Astrocyte (in vitro differentiated cells and primary cell): ENCODE results near the gene RGPD8. TPM values are rescaled to one million over a fixed set of nuclear protein-coding genes. Genes with fewer than 3 reads are reported as not detected.

Experiments used
- DNase-seq: peaks from one replicate; pipeline ENCODE4 v3.0.0-alpha.2; 2010; ENCODE audit warnings: low read depth
- FAIRE-seq: peaks from 2 replicates; lab custom pipeline; 2011; peaks lifted over from hg19 to GRCh38; lab: Jason Lieb, UNC
- H2AFZ ChIP-seq: 2 replicates; pipeline ENCODE4 v1.6.0; 2012; ENCODE audit warnings: low read depth, low read length, inconsistent platforms
- H3K27ac ChIP-seq: 2 replicates; pipeline ENCODE4 v1.5.1; 2011; ENCODE audit warnings: low read depth, low read length, inconsistent platforms
- H3K27me3 ChIP-seq: 2 replicates; pipeline ENCODE4 v1.6.0; 2011; ENCODE audit warnings: low read length, inconsistent platforms; ENCODE audit not compliant: insufficient read depth
- H3K36me3 ChIP-seq: 2 replicates; pipeline ENCODE4 v1.5.1; 2011; ENCODE audit warnings: low read length, inconsistent platforms; ENCODE audit not compliant: insufficient read depth
- H3K4me1 ChIP-seq: 2 replicates; pipeline ENCODE4 v1.5.1; 2011; ENCODE audit warnings: low read length, inconsistent platforms; ENCODE audit not compliant: insufficient read depth
- H3K4me2 ChIP-seq: 2 replicates; pipeline ENCODE4 v1.6.0; 2012; ENCODE audit warnings: low read length, inconsistent platforms
- H3K4me3 ChIP-seq: 2 replicates; pipeline ENCODE4 v1.5.1; 2011; ENCODE audit warnings: low read depth, mild to moderate bottlenecking, low read length, inconsistent platforms; ENCODE audit not compliant: insufficient read depth
- H3K79me2 ChIP-seq: 2 replicates; pipeline ENCODE4 v1.6.0; 2012; ENCODE audit warnings: mild to moderate bottlenecking, low read length, inconsistent platforms; ENCODE audit not compliant: insufficient read depth
- H3K9ac ChIP-seq: 2 replicates; pipeline ENCODE4 v1.6.0; 2012; ENCODE audit warnings: mild to moderate bottlenecking, low read length, inconsistent platforms
- H3K9me3 ChIP-seq: 2 replicates; pipeline ENCODE4 v1.5.1; 2012; ENCODE audit warnings: low read depth, mild to moderate bottlenecking, low read length, inconsistent platforms; ENCODE audit not compliant: insufficient read depth
- H4K20me1 ChIP-seq: 2 replicates; pipeline ENCODE4 v1.6.0; 2012; ENCODE audit warnings: low read length, inconsistent platforms; ENCODE audit not compliant: insufficient read depth
- H3K27ac Mint-ChIP-seq: one replicate; pipeline ENCODE4 v1.8.0; 2021; ENCODE audit warnings: mild to moderate bottlenecking, mixed read lengths; ENCODE audit not compliant: unreplicated experiment
- H3K27me3 Mint-ChIP-seq: one replicate; pipeline ENCODE4 v1.8.0; 2021; ENCODE audit warnings: low read depth, mixed read lengths; ENCODE audit not compliant: unreplicated experiment
- H3K36me3 Mint-ChIP-seq: one replicate; pipeline ENCODE4 v1.8.0; 2021; ENCODE audit warnings: low read depth, mixed read lengths; ENCODE audit not compliant: unreplicated experiment
- H3K4me1 Mint-ChIP-seq: one replicate; pipeline ENCODE4 v1.8.0; 2021; ENCODE audit warnings: low read depth, mixed read lengths; ENCODE audit not compliant: unreplicated experiment
- H3K4me3 Mint-ChIP-seq: one replicate; pipeline ENCODE4 v1.8.0; 2021; ENCODE audit warnings: mild to moderate bottlenecking, moderate library complexity, mixed read lengths; ENCODE audit not compliant: unreplicated experiment
- H3K9me3 Mint-ChIP-seq: one replicate; pipeline ENCODE4 v1.8.0; 2021; ENCODE audit warnings: mild to moderate bottlenecking, mixed read lengths; ENCODE audit not compliant: unreplicated experiment
- CTCF ChIP-seq: IDR thresholded peaks from 2 replicates; pipeline ENCODE4 v1.5.1; 2011; ENCODE audit warnings: low read depth, mild to moderate bottlenecking, inconsistent platforms, low read length, moderate library complexity; ENCODE audit not compliant: insufficient read depth
- EZH2 ChIP-seq: IDR thresholded peaks from 2 replicates; pipeline ENCODE4 v1.6.1; 2012; ENCODE audit warnings: mild to moderate bottlenecking, low read length, inconsistent platforms; ENCODE audit not compliant: insufficient read depth
- total RNA-seq: library from RNA; stranded (reverse); gene quantifications from 2 replicates; pipeline ENCODE4 v1.2.1, GENCODE V29; 2021

RGPD8 gene
- total RNA-seq, 1 donor from 2014 or later: 9.6 TPM

- peak within 1 kb of the TSS; percentile 78 for H3K27ac ChIP-seq
- no peak for FAIRE-seq
- TF ChIP-seq CTCF: no peak
- no peak for TF ChIP-seq EZH2
Measured at GRCh38 chr2:112481528-112482233, 48.2 kb upstream of the RGPD8 start, which contains the start of gene TTL. TSS of gene TTL (plus strand) at chr2:112482156. CDS start at chr2:112482345, 189 bp downstream.

DNA sequence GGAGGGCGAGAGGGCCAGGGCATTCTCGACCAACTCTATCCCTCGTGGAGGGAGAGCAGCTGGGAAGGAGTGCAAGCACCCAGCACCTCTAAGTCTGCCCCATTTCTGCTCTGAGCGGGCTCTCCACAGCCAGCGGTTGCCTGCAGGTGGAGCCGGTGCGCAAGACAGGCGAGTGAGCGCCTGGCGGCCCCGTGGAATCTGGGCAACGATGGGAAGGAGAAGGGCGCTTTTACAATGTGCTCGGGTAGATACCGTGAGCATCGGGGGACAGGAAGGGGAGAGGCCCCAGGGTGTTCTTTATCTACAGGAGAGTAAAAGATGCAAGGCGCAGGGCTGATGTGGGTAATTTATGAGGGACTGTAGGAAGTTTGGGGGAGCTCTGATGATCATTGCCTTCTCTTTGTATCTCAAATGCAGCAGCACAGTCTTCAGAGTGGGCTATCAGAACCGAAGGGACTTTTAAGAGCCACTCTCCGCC is 47.6 kb upstream of the RGPD8 start:
- peak overlapping the region; percentile 6 for H3K27ac ChIP-seq
- FAIRE-seq: no peak
- Mint-ChIP-seq H3K4me1 (peaks cover 11% of the 10 kb centered on the region), H3K9me3 (no peaks in the 10 kb centered on the region), H3K36me3 (peaks cover 7% of the 10 kb centered on the region), H3K27me3 (no peaks in the 10 kb centered on the region), H3K4me3 (peak overlapping the region; percentile 92), H3K27ac (peak overlapping the region; percentile 70)
- H3K79me2 ChIP-seq: peaks cover 39% of the 10 kb centered on the region
- no peaks in the 10 kb centered on the region for H3K36me3 ChIP-seq
- H4K20me1 ChIP-seq: peaks cover 24% of the 10 kb centered on the region
- peak overlapping the region; percentile 70 for H3K9ac ChIP-seq
- no peaks in the 10 kb centered on the region for H3K9me3 ChIP-seq
- peak overlapping the region; percentile 69 for H2AFZ ChIP-seq
- H3K27me3 ChIP-seq: no peaks in the 10 kb centered on the region
- H3K4me3 ChIP-seq: peak overlapping the region; percentile 78
- peak overlapping the region; percentile 94 for H3K4me2 ChIP-seq
- peak; percentile 68 for DNase-seq
- TF ChIP-seq CTCF (peak; percentile 54), EZH2 (no peak)
- H3K4me1 ChIP-seq: peaks cover 12% of the 10 kb centered on the region

More at GRCh38 chr2:112481528-112482233, 48.2 kb upstream of the RGPD8 start, which contains the start of gene TTL:
- H3K27ac Mint-ChIP-seq: peak within 1 kb of the TSS; percentile 84
- H3K36me3 ChIP-seq: no peaks in the 10 kb centered on the region
- H3K36me3 Mint-ChIP-seq: peaks cover 7% of the 10 kb centered on the region
- peak within 1 kb of the TSS; percentile 93 for H3K4me3 Mint-ChIP-seq
- H3K4me2 ChIP-seq: peak within 1 kb of the TSS; percentile 95
- peak; percentile 33 for DNase-seq
- peaks cover 12% of the 10 kb centered on the region for H3K4me1 ChIP-seq
- H3K4me3 ChIP-seq: peak within 1 kb of the TSS; percentile 94
- H3K79me2 ChIP-seq: peaks cover 45% of the 10 kb centered on the region
- H3K9me3 Mint-ChIP-seq: no peaks in the 10 kb centered on the region
- peaks cover 30% of the 10 kb centered on the region for H4K20me1 ChIP-seq
- peaks cover 11% of the 10 kb centered on the region for H3K4me1 Mint-ChIP-seq
- H3K9me3 ChIP-seq: no peaks in the 10 kb centered on the region
- H3K27me3 ChIP-seq: no peaks in the 10 kb centered on the region
- H3K27me3 Mint-ChIP-seq: no peaks in the 10 kb centered on the region
- H3K9ac ChIP-seq: peak within 1 kb of the TSS; percentile 93
- peak within 1 kb of the TSS; percentile 72 for H2AFZ ChIP-seq
